Bronchial epithelial cell (primary cell): ENCODE results near the gene HSPA1B. TPM values are rescaled to one million over a fixed set of nuclear protein-coding genes. Genes with fewer than 3 reads are reported as not detected.

Experiments
- DNase-seq: peaks from one replicate; pipeline ENCODE4 v3.0.0-alpha.2; 2010; ENCODE audit warnings: low read depth
- FAIRE-seq: peaks from 2 replicates; lab custom pipeline; 2011; peaks lifted over from hg19 to GRCh38; lab: Jason Lieb, UNC
- H3K27me3 ChIP-seq: 2 replicates; pipeline ENCODE4 v1.5.1; 2011; ENCODE audit warnings: low read length; ENCODE audit not compliant: control insufficient read depth, insufficient read depth
- H3K36me3 ChIP-seq: 2 replicates; pipeline ENCODE4 v1.5.1; 2011; ENCODE audit warnings: low read length; ENCODE audit not compliant: control insufficient read depth, insufficient read depth
- H3K4me3 ChIP-seq: 2 replicates; pipeline ENCODE4 v1.5.1; 2011; ENCODE audit warnings: mild to moderate bottlenecking, low read depth, low read length, control low read depth
- CTCF ChIP-seq: IDR thresholded peaks from 2 replicates; pipeline ENCODE4 v1.5.1; 2011; ENCODE audit warnings: mild to moderate bottlenecking, moderate library complexity, low read length, control low read depth, inconsistent platforms; ENCODE audit not compliant: insufficient read depth, severe bottlenecking
- total RNA-seq: library from RNA; depleted of rRNA; stranded (reverse); fragments of >200 nt; gene quantifications from 2 replicates; pipeline ENCODE4 v1.2.1, GENCODE V29; 2014

The HSPA1B gene
- total RNA-seq, 1 donor from 2014 or later: 118 TPM

GRCh38 chr6:31870385-31870921, 42.9 kb downstream of the HSPA1B start:
- Histone ChIP-seq H3K4me3 (no peak overlapping the region), H3K27me3 (no peaks in the 10 kb centered on the region), H3K36me3 (no peaks in the 10 kb centered on the region)
- peak; percentile 4 for DNase-seq
- no peak for FAIRE-seq
- TF ChIP-seq CTCF: no peak

GRCh38 chr6:31871046-31871659, 43.6 kb downstream of the HSPA1B start:
- no peak for TF ChIP-seq CTCF
- no peaks in the 10 kb centered on the region for H3K27me3 ChIP-seq
- H3K36me3 ChIP-seq: no peaks in the 10 kb centered on the region
- FAIRE-seq (no peak), DNase-seq (no peak)
- no peak overlapping the region for H3K4me3 ChIP-seq

GRCh38 chr6:31874084-31874670, 46.6 kb downstream of the HSPA1B start:
- TF ChIP-seq CTCF: no peak
- H3K4me3 ChIP-seq: no peak overlapping the region
- H3K27me3 ChIP-seq: no peaks in the 10 kb centered on the region
- DNase-seq (peak; percentile 15), FAIRE-seq (no peak)
- H3K36me3 ChIP-seq: no peaks in the 10 kb centered on the region

- Histone ChIP-seq H3K4me3 (no peak overlapping the region), H3K36me3 (peaks cover 2% of the 10 kb centered on the region), H3K27me3 (no peaks in the 10 kb centered on the region)
- FAIRE-seq (no peak), DNase-seq (no peak)
- no peak for TF ChIP-seq CTCF
Measured at GRCh38 chr6:31874836-31875572, 47.5 kb downstream of the HSPA1B start.

GRCh38 chr6:31875877-31876276, 48.3 kb downstream of the HSPA1B start:
- no peaks in the 10 kb centered on the region for H3K27me3 ChIP-seq
- FAIRE-seq (no peak), DNase-seq (no peak)
- H3K36me3 ChIP-seq: peaks cover 2% of the 10 kb centered on the region
- H3K4me3 ChIP-seq: no peak overlapping the region
- no peak for TF ChIP-seq CTCF
